ENCODE measurements around the gene BPIFB4. TPM values are rescaled to one million over a fixed set of nuclear protein-coding genes. Genes with fewer than 3 reads are reported as not detected.
A peak's percentile ranks its signal among the peaks of the same experiment; 100 is the strongest.
"Not testable (repeated sequence)": the region's sequence is repeated elsewhere in the genome, so short reads cannot be mapped to it uniquely, and the experiment has no call there.

BPIFB4 gene
- total RNA-seq, 2 donors from 2014 or later: not detected

- Histone ChIP-seq H3K4me3 (no peak overlapping the region), H3K4me1 (no peaks in the 10 kb centered on the region), H3K36me3 (no peaks in the 10 kb centered on the region), H3K27ac (no peak overlapping the region), H3K9me3 (no peaks in the 10 kb centered on the region), H3K27me3 (no peaks in the 10 kb centered on the region)
- peak; percentile 66 for DNase-seq (ENCODE audit: low spot score)
- no peak for TF ChIP-seq CTCF (IDR thresholded peaks at IDR 0.05)
These were observed 26.0 kb downstream of the BPIFB4 start for GRCh38 chr20:33105316-33105924.

- H3K9me3 ChIP-seq; H3K27ac ChIP-seq; H3K36me3 ChIP-seq; H3K4me3 ChIP-seq; DNase-seq (ENCODE audit: low spot score); H3K4me1 ChIP-seq; H3K27me3 ChIP-seq: not testable (repeated sequence)
These were observed 26.7 kb downstream of the BPIFB4 start for GRCh38 chr20:33106058-33106620.

GRCh38 chr20:33108661-33109060 lies 29.2 kb downstream of the BPIFB4 start:
- Histone ChIP-seq H3K9me3 (no peaks in the 10 kb centered on the region), H3K27me3 (no peaks in the 10 kb centered on the region), H3K4me3 (no peak overlapping the region), H3K36me3 (no peaks in the 10 kb centered on the region), H3K4me1 (no peaks in the 10 kb centered on the region), H3K27ac (no peak overlapping the region)
- TF ChIP-seq CTCF (IDR thresholded peaks at IDR 0.05): no peak
- no peak for DNase-seq (ENCODE audit: low spot score)

- H3K4me3 ChIP-seq: no peak overlapping the region
- no peak for TF ChIP-seq CTCF (IDR thresholded peaks at IDR 0.05)
- DNase-seq (ENCODE audit: low spot score): no peak
- H3K36me3 ChIP-seq: no peaks in the 10 kb centered on the region
- H3K27ac ChIP-seq: no peak overlapping the region
- no peaks in the 10 kb centered on the region for H3K9me3 ChIP-seq
- H3K4me1 ChIP-seq: no peaks in the 10 kb centered on the region
- H3K27me3 ChIP-seq: no peaks in the 10 kb centered on the region
These were observed 30.8 kb downstream of the BPIFB4 start for GRCh38 chr20:33110147-33110825.

- TF ChIP-seq CTCF (IDR thresholded peaks at IDR 0.05): no peak
- H3K4me1 ChIP-seq: no peaks in the 10 kb centered on the region
- no peak for DNase-seq (ENCODE audit: low spot score)
- no peaks in the 10 kb centered on the region for H3K9me3 ChIP-seq
- H3K36me3 ChIP-seq: no peaks in the 10 kb centered on the region
- no peak overlapping the region for H3K27ac ChIP-seq
- no peaks in the 10 kb centered on the region for H3K27me3 ChIP-seq
- H3K4me3 ChIP-seq: no peak overlapping the region
These were observed 31.9 kb downstream of the BPIFB4 start for GRCh38 chr20:33111306-33111705.

- TF ChIP-seq CTCF (IDR thresholded peaks at IDR 0.05): no peak
- Histone ChIP-seq H3K9me3 (no peaks in the 10 kb centered on the region), H3K27ac (no peak overlapping the region), H3K4me1 (no peaks in the 10 kb centered on the region), H3K27me3 (no peaks in the 10 kb centered on the region), H3K4me3 (no peak overlapping the region), H3K36me3 (no peaks in the 10 kb centered on the region)
- no peak for DNase-seq (ENCODE audit: low spot score)
These were observed 33.3 kb downstream of the BPIFB4 start for GRCh38 chr20:33112547-33113386.

All from right atrium auricular region (tissue), 2 donors.